ENCODE measurements around the gene ATG2B. TPM values are rescaled to one million over a fixed set of nuclear protein-coding genes. Genes with fewer than 3 reads are reported as not detected.

The ATG2B gene
- total and polyA plus RNA-seq, 2 of the 4 experiments (the other 2 are of a cell fraction), result 6.9 to 22.0 TPM

GRCh38 chr14:96231526-96232130 lies 131.5 kb downstream of the ATG2B start:
- no peak overlapping the region for H4K5ac ChIP-seq (ENCODE audit: low read depth, low read length)
- H4K91ac ChIP-seq (ENCODE audit: insufficient read depth, low read depth, low read length), result no peak overlapping the region; the same call in 1 of the 2 replicates
- WGBS, 2 experiments (ENCODE audit: extremely low coverage in 2 of 2, insufficient read length in 1 of 2), result 100% methylated on average over 2 of the region's 12 CpGs; no CpG with 5 or more reads in 1 of the 2 experiments
- H2BK120ac ChIP-seq (ENCODE audit: low read depth, low read length), result no peak overlapping the region
- H3K9me3 ChIP-seq (ENCODE audit: control insufficient read depth, insufficient read depth, low read length), result no peaks in the 10 kb centered on the region
- ChIA-PET CTCF (interaction anchor here (0.9 to 2.0 kb wide), 2 partner anchors 43 to 131 kb away, joined by 3 to 8 read pairs; no protein-coding TSS in a partner anchor), POLR2A (ENCODE audit: unreplicated experiment) (no interaction called here)
- H2AK5ac ChIP-seq (ENCODE audit: low read depth, low read length), result no peak overlapping the region
- ATAC-seq (ENCODE audit: low read depth) (no peak), DNase-seq (no peak)
- H3K9me1 ChIP-seq (ENCODE audit: insufficient read depth, low read length), result peaks cover 38% of the 10 kb centered on the region
- intact Hi-C loops (cut with micrococcal nuclease) (no loop called here), dilution Hi-C loops (cut with HindIII; ENCODE audit: low sequenced_read_pairs, unreplicated experiment) (no loop called here), in situ Hi-C loops (cut with MboI; ENCODE audit: low sequenced_read_pairs) (no loop called here)
- H2BK5ac ChIP-seq (ENCODE audit: low read depth, low read length, poor library complexity, severe bottlenecking), result no peak overlapping the region
- H3K4me3 ChIP-seq (ENCODE audit: insufficient read depth, low read depth, low read length), result no peak overlapping the region
- H3K18ac ChIP-seq (ENCODE audit: low read depth, low read length), result no peak overlapping the region
- peaks cover 52% of the 10 kb centered on the region for H4K20me1 ChIP-seq (ENCODE audit: insufficient read depth, low read length)
- H3K27ac ChIP-seq (ENCODE audit: insufficient read depth, low read length), result no peak overlapping the region
- no peak overlapping the region for H3K9ac ChIP-seq (ENCODE audit: low read depth, low read length)
- peaks cover 32 to 85% of the 10 kb centered on the region in 2 experiments for H3K79me1 ChIP-seq (ENCODE audit: low read depth in 1 of 2, low read length in 2 of 2)
- no peak overlapping the region for H4K8ac ChIP-seq (ENCODE audit: low read depth in 2 of 2, low read length in 2 of 2)
- H3K14ac ChIP-seq (replicated peaks; ENCODE audit: low read depth, low read length), result no peak overlapping the region
- TF ChIP-seq NFE2L2 (IDR thresholded peaks at IDR 0.05; ENCODE audit: low read depth, low read length) (no peak), CTCF (conservative IDR thresholded peaks at IDR 0.05; ENCODE audit: low read depth, low read length) (no peak), CEBPB (IDR thresholded peaks at IDR 0.05; ENCODE audit: low read depth, low read length) (no peak), RAD21 (IDR thresholded peaks at IDR 0.05; ENCODE audit: low read length) (no peak), BHLHE40 (IDR thresholded peaks at IDR 0.05; ENCODE audit: low read depth, low read length) (no peak), POLR2A (IDR thresholded peaks at IDR 0.05; ENCODE audit: low read depth, low read length) (no peak), CHD1 (IDR thresholded peaks at IDR 0.05; ENCODE audit: low read depth, low read length) (no peak), ELK1 (IDR thresholded peaks at IDR 0.05; ENCODE audit: borderline replicate concordance, low read depth, low read length) (no peak), RCOR1 (IDR thresholded peaks at IDR 0.05; ENCODE audit: insufficient replicate concordance, low read length) (no peak), MXI1 (IDR thresholded peaks at IDR 0.05; ENCODE audit: borderline replicate concordance, low read depth, low read length) (no peak), RFX5 (IDR thresholded peaks at IDR 0.05; ENCODE audit: low read depth, low read length) (no peak), SMC3 (IDR thresholded peaks at IDR 0.05; ENCODE audit: low read depth, low read length) (no peak), FOS (IDR thresholded peaks at IDR 0.05; ENCODE audit: low read depth, low read length) (no peak), MAFK (IDR thresholded peaks at IDR 0.05; ENCODE audit: low read depth, low read length) (no peak)
- no peak overlapping the region for H3K4ac ChIP-seq (ENCODE audit: low read depth, low read length)
- H3K23ac ChIP-seq (ENCODE audit: low read depth, low read length), result peak overlapping the region; percentile 20; the same call in 1 of the 2 replicates
- no peak overlapping the region for H2AFZ ChIP-seq (replicated peaks; ENCODE audit: low read length, poor library complexity)
- peaks cover 78% of the 10 kb centered on the region for H3K36me3 ChIP-seq (ENCODE audit: control insufficient read depth, insufficient read depth, low read length)
- H3K56ac ChIP-seq (ENCODE audit: extremely low read depth, insufficient read depth, low read length), result no peak overlapping the region
- H3K27me3 ChIP-seq (ENCODE audit: control insufficient read depth, insufficient read depth, low read length), result no peaks in the 10 kb centered on the region
- BruUV-seq (replicated peaks), result no TSS peak
- no peak overlapping the region for H2AK9ac ChIP-seq (replicated peaks; ENCODE audit: low read depth, low read length, poor library complexity)
- H3K4me1 ChIP-seq (ENCODE audit: control insufficient read depth, insufficient read depth, low read length), result peaks cover 14% of the 10 kb centered on the region
- H3K4me2 ChIP-seq (ENCODE audit: low read depth, low read length), result no peak overlapping the region
- no peak overlapping the region for H2BK15ac ChIP-seq (ENCODE audit: low read depth, low read length)
- H2BK20ac ChIP-seq (ENCODE audit: low read depth, low read length), result no peak overlapping the region

Measured in IMR-90 (cell line).